ENCODE measurements around the gene SYT3. TPM values are rescaled to one million over a fixed set of nuclear protein-coding genes. Genes with fewer than 3 reads are reported as not detected.

SYT3 gene
- total RNA-seq, 1 experiment from 2014 or later: not detected

DNA sequence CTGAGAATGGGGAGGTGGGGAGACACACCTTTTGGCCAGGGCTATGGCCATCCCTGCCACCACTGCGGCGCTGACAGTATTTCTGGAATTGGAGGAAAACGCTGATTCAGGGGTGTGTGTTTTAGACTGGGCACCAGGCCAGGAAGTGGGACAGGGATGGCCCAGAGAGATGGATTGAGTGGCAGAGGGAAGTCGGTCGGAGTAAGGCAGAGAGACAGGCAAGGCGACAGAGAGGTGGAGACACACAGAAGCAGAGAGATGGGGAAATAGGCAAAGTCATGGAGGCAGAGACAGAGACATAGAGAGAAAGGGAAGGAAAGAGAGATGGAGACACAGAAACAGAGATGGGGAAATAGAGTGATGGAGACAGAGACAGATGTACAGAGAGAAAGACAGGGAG is 5.4 kb upstream of the SYT3 start:
- Histone ChIP-seq H3K36me3 (ENCODE audit: control insufficient read depth, insufficient read depth, low read length) (no peaks in the 10 kb centered on the region), H3K4me3 (ENCODE audit: low read depth in 2 of 2, low read length in 2 of 2) (no peak overlapping the region), H3K9me3 (ENCODE audit: control insufficient read depth, insufficient read depth, low read depth, low read length) (no peaks in the 10 kb centered on the region), H3K27me3 (ENCODE audit: control insufficient read depth, insufficient read depth, low read length) (peaks cover 5% of the 10 kb centered on the region), H3K27ac (ENCODE audit: low read length) (no peak overlapping the region), H3K4me1 (ENCODE audit: control insufficient read depth, insufficient read depth, low read length) (no peaks in the 10 kb centered on the region)
- ATAC-seq: no peak
- intact Hi-C loops (cut with micrococcal nuclease; ENCODE audit: unreplicated experiment): no loop called here
- DNase-seq (ENCODE audit: low read depth, low spot score): no peak
- CTCF ChIA-PET: no interaction called here
- POLR2A ChIA-PET: no interaction called here
- BruUV-seq (replicated peaks): no TSS peak
- in situ Hi-C loops (cut with HindIII; ENCODE audit: low pct_unique_long_range_greater_than_20kb, low sequenced_read_pairs): no loop called here
- TF ChIP-seq SIN3A (IDR thresholded peaks at IDR 0.05; ENCODE audit: borderline replicate concordance, insufficient read depth, low read depth, low read length): no peak
- TF ChIP-seq TCF7L2 (IDR thresholded peaks at IDR 0.05; ENCODE audit: low read depth, low read length): no peak
- TF ChIP-seq, protein P1, sequence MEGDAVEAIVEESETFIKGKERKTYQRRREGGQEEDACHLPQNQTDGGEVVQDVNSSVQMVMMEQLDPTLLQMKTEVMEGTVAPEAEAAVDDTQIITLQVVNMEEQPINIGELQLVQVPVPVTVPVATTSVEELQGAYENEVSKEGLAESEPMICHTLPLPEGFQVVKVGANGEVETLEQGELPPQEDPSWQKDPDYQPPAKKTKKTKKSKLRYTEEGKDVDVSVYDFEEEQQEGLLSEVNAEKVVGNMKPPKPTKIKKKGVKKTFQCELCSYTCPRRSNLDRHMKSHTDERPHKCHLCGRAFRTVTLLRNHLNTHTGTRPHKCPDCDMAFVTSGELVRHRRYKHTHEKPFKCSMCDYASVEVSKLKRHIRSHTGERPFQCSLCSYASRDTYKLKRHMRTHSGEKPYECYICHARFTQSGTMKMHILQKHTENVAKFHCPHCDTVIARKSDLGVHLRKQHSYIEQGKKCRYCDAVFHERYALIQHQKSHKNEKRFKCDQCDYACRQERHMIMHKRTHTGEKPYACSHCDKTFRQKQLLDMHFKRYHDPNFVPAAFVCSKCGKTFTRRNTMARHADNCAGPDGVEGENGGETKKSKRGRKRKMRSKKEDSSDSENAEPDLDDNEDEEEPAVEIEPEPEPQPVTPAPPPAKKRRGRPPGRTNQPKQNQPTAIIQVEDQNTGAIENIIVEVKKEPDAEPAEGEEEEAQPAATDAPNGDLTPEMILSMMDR (IDR thresholded peaks at IDR 0.05): no peak
- no peak for TF ChIP-seq POLR2AphosphoS5 (IDR thresholded peaks at IDR 0.05; ENCODE audit: low read depth, low read length)
- TF ChIP-seq, protein P2, sequence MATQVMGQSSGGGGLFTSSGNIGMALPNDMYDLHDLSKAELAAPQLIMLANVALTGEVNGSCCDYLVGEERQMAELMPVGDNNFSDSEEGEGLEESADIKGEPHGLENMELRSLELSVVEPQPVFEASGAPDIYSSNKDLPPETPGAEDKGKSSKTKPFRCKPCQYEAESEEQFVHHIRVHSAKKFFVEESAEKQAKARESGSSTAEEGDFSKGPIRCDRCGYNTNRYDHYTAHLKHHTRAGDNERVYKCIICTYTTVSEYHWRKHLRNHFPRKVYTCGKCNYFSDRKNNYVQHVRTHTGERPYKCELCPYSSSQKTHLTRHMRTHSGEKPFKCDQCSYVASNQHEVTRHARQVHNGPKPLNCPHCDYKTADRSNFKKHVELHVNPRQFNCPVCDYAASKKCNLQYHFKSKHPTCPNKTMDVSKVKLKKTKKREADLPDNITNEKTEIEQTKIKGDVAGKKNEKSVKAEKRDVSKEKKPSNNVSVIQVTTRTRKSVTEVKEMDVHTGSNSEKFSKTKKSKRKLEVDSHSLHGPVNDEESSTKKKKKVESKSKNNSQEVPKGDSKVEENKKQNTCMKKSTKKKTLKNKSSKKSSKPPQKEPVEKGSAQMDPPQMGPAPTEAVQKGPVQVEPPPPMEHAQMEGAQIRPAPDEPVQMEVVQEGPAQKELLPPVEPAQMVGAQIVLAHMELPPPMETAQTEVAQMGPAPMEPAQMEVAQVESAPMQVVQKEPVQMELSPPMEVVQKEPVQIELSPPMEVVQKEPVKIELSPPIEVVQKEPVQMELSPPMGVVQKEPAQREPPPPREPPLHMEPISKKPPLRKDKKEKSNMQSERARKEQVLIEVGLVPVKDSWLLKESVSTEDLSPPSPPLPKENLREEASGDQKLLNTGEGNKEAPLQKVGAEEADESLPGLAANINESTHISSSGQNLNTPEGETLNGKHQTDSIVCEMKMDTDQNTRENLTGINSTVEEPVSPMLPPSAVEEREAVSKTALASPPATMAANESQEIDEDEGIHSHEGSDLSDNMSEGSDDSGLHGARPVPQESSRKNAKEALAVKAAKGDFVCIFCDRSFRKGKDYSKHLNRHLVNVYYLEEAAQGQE (IDR thresholded peaks at IDR 0.05; ENCODE audit: insufficient read depth in 1 of 2, low read depth in 2 of 2, low read length in 1 of 2): no peak

DNA sequence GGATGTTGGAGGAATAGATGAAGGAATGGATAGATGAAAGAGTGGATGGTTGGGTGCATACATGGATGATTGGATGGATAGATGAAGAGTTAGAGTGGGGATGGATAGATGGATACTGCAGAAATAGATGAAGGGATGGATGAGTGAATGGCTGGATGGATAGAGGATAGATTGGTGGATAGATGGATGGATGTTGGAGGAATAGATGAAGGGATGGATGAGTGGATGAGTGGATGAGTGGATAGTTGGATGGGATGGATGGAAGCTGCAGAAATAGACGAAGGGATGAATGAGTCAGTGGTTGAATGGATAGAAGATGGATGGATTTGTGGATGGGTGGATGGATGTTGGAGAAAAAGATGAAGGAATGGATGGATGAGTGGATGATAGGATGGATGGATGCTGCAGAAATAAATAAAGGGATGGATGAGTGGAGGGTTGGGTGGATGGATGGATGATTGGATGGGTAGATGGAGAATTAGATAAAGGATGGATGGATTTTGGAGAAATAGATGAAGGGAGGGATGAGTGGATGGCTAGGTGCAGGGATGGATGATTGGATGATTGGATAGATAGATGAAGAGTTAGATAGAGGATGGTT is 4.7 kb upstream of the SYT3 start:
- TF ChIP-seq, protein P1 (IDR thresholded peaks at IDR 0.05): no peak
- TF ChIP-seq, protein P2 (IDR thresholded peaks at IDR 0.05; ENCODE audit: insufficient read depth in 1 of 2, low read depth in 2 of 2, low read length in 1 of 2): no peak
- in situ Hi-C loops (cut with HindIII; ENCODE audit: low pct_unique_long_range_greater_than_20kb, low sequenced_read_pairs) (no loop called here), intact Hi-C loops (cut with micrococcal nuclease; ENCODE audit: unreplicated experiment) (no loop called here)
- no peak overlapping the region for H3K27ac ChIP-seq (ENCODE audit: low read length)
- no peaks in the 10 kb centered on the region for H3K4me1 ChIP-seq (ENCODE audit: control insufficient read depth, insufficient read depth, low read length)
- peaks cover 5% of the 10 kb centered on the region for H3K27me3 ChIP-seq (ENCODE audit: control insufficient read depth, insufficient read depth, low read length)
- no peak for DNase-seq (ENCODE audit: low read depth, low spot score)
- ChIA-PET CTCF (no interaction called here), POLR2A (no interaction called here)
- ATAC-seq: no peak
- H3K9me3 ChIP-seq (ENCODE audit: control insufficient read depth, insufficient read depth, low read depth, low read length): no peaks in the 10 kb centered on the region
- no TSS peak for BruUV-seq (replicated peaks)
- no peak overlapping the region for H3K4me3 ChIP-seq (ENCODE audit: low read depth in 2 of 2, low read length in 2 of 2)
- H3K36me3 ChIP-seq (ENCODE audit: control insufficient read depth, insufficient read depth, low read length): no peaks in the 10 kb centered on the region
